ENCODE measurements around the gene ZMYM2.

Gene ZMYM2

DNA sequence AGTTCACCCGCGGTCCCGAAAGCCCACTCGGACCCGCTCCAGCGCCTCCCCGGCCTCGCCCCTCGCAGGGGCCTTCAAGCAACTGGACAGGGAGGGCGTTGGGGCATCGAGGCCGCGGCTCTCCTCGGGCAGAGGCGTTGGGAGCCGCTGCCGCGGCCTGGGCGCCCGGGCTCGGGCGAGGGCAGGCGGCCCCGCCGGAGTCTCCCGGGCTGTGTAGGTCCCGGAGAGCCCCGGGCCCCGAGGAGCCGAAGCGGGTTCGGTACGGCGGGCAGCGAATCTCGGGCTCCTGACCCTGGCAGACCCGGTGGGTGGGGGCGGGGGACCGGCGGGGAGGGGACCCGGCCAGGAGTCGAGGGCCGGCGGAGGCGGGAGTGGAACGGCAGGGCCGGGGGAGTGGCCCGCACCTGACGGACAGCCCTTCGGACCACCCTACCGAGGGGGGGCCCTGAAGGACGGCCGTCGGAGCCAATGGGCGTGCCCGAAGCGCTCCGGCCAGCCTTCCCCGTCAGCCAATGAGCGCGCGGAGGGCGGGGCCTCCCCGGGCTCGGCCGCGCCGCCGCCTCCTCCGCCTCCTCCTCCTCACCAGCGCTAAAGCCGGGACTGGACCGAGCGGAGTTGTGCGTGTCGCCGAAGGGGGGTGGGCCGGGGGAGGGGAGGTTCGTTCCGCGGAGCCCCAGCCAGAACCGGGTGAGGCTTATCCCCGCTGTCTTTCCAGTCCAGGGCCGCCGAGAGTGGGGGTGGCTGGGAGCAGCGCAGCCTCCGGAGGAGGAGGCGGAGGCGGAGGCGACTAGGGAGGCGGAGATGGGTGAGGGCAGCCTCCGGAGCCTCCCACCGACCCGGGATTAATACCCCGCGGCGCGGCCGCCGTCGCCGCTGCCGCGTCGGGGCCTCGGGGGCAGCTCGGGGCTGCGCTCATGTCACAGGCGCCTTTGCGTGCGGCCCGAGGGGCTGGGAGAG, at the start of gene ZMYM2:
Gene ZMYM2 (plus strand): TSS at position 573 of the 957 bp plus-strand sequence. CDS start 34,346 bp downstream, outside the sequence.
- peak; percentile 89 to 97 for DNase-seq (ENCODE audit: low read depth in 1 of 2, low spot score in 1 of 2)
- no peak for TF ChIP-seq JUND (IDR thresholded peaks at IDR 0.05; ENCODE audit: low read depth)
- in situ Hi-C loops (cut with HindIII; ENCODE audit: low pct_unique_long_range_greater_than_20kb, low sequenced_read_pairs) = no loop called here

DNA sequence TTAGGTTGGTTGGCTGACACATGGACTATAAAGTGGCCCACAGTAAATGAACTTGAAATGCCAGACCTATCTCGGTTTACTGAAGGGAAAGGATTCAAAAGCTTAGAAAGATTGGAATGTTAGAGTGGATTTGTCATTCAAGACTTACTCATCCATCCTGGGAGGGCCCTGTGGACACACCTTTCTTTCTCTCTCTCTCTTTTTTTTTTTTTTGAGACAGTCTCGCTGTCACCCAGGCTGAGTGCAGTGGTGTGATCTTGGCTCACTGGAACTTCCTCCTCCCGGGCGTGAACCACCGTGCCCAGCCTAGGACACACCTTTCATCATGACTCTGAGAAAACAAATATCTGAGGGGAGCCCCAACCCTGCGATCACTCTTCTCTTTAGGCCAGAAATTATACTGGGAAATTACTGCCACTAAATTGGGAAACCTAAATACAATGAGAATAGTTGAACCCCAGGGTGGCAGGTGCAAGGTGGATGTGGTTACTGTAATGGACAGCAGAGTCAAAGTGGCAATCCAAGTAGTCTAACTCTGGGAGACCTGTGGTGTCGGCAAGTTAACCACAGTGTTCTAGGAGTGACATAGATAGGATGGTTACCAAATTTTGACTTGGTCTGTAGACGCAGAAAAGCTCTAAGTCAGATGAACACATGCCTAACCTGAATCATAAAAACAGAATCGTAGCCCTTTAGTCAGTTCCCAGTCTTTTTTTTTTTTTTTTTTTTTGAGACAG, 48.0 kb upstream of the ZMYM2 start:
- no peak for DNase-seq (ENCODE audit: low read depth in 1 of 2, low spot score in 1 of 2)
- TF ChIP-seq JUND (IDR thresholded peaks at IDR 0.05; ENCODE audit: low read depth) = no peak
- in situ Hi-C loops (cut with HindIII; ENCODE audit: low pct_unique_long_range_greater_than_20kb, low sequenced_read_pairs) = no loop called here

DNA sequence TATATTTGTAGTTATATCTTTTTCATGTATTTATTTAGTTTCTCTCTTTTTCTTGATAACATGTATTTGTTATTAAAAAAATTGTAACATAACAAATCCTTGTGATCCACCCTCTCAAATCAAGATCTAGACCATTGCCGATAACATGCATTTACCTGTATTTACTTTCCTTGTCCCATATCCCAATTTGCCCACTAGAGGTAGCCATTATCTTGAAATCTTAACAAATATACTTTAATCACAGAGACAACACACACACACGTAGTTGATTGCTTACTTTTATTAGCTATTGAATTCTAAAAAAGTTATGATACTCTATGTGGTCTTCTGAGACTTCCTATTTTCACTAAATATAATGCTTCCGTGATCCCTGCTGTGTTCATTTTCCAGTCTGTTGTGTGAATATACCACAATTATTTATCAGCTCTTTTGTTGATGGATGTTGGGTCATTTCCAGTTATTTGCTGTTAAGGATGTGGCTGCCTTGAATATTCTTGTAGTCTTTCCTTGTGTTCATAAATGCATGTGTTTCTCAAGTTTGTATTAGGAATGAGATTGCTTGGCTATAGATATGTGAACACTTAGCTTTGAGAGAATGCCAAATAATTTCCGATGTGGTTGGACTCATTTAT, 31.3 kb upstream of the ZMYM2 start:
- in situ Hi-C loops (cut with HindIII; ENCODE audit: low pct_unique_long_range_greater_than_20kb, low sequenced_read_pairs) = no loop called here
- DNase-seq (ENCODE audit: low read depth in 1 of 2, low spot score in 1 of 2) = peak in 1 of 2 experiments; percentile 1
- no peak for TF ChIP-seq JUND (IDR thresholded peaks at IDR 0.05; ENCODE audit: low read depth)

DNA sequence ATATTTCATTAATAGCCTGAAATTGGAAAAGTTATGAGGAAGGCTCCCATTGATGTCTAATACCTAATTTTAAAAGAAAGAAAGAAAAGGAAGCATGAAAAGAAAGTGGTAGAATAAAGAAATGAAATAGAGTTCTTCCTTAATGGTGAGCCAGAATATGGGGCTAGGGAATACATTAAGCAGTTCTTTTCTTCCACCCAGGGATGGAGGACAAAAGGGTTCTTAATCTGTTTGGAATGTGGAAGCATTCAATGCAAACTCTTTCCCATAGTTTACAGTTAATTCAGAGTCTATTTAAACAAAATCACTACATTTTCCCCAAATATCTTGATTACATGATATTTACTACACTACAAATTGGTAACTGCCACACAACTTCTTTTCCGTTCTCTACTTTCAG, 18.4 kb upstream of the ZMYM2 start:
- in situ Hi-C loops (cut with HindIII; ENCODE audit: low pct_unique_long_range_greater_than_20kb, low sequenced_read_pairs) = no loop called here
- TF ChIP-seq JUND (IDR thresholded peaks at IDR 0.05; ENCODE audit: low read depth) = no peak
- no peak for DNase-seq (ENCODE audit: low read depth in 1 of 2, low spot score in 1 of 2)

DNA sequence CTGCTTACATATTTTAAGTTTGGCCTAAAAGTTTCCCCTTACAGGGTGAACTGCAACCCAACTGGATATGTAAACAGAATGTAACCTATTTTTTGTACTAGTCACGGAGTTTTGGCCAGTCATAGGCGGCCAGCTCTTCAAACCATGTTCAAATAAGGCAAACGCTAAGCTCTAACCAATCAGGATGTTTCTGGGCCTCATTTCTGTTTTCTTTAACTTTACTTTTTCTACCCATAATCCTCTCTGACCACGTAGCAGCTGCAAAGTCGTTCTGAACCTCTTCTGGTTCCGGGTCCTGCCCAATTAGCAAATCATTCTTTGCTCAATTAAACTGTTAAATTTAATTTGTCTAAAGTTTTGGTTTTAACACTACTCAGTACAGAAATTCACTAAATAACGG, 8.2 kb upstream of the ZMYM2 start:
- TF ChIP-seq JUND (IDR thresholded peaks at IDR 0.05; ENCODE audit: low read depth) = no peak
- in situ Hi-C loops (cut with HindIII; ENCODE audit: low pct_unique_long_range_greater_than_20kb, low sequenced_read_pairs) = no loop called here
- no peak for DNase-seq (ENCODE audit: low read depth in 1 of 2, low spot score in 1 of 2)

DNA sequence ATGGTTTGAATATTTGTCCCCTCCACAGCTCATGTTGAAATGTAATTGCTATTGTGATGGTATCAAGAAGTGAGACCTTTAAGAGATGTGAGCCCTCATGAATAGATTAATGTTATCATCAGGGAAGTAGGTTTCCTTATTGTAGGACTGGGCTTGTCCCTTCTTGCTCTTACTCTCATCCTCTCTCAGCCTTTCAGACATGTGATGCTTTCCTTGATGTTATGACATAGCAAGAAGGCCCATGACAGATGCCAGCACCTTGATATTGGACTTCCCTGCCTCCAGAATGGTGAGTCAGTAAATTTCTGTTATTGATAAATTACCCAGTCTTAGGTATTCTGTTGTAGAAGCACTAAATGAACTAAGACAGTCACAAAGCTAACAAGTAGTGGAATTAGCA, 5.7 kb upstream of the ZMYM2 start:
- no peak for DNase-seq (ENCODE audit: low read depth in 1 of 2, low spot score in 1 of 2)
- in situ Hi-C loops (cut with HindIII; ENCODE audit: low pct_unique_long_range_greater_than_20kb, low sequenced_read_pairs) = no loop called here
- TF ChIP-seq JUND (IDR thresholded peaks at IDR 0.05; ENCODE audit: low read depth) = no peak

DNA sequence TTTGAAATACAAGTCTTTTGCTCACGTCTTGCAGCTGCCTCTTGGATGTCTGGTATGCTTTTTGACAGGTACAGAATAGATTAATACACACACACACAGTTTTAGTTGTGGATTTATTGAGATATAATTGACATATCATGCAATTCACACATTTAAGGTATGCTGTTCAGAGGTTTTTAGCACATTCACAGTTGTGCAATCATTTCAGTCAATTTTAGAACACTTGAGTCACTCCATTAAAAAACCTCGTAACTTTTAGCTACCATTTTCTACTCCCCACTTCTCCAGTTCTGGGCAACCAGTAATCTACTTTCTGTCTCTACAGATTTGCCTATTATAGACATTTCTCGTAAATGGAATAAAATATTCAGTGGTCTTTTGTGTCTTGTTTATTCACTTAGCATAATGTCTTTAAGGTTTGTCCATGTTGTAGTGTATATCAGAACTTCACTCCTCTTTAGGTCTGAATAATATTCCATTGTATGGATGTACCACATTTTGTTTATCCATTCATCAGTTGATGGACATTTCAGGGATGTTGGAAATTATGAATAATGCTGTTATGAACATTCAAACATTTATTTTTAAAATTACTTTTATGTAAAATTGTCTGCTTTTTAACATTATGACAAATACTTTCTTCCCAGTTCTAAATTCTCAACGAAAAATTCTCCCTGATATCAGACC, 2.5 kb upstream of the ZMYM2 start:
- no peak for DNase-seq (ENCODE audit: low read depth in 1 of 2, low spot score in 1 of 2)
- TF ChIP-seq JUND (IDR thresholded peaks at IDR 0.05; ENCODE audit: low read depth) = no peak
- in situ Hi-C loops (cut with HindIII; ENCODE audit: low pct_unique_long_range_greater_than_20kb, low sequenced_read_pairs) = no loop called here

DNA sequence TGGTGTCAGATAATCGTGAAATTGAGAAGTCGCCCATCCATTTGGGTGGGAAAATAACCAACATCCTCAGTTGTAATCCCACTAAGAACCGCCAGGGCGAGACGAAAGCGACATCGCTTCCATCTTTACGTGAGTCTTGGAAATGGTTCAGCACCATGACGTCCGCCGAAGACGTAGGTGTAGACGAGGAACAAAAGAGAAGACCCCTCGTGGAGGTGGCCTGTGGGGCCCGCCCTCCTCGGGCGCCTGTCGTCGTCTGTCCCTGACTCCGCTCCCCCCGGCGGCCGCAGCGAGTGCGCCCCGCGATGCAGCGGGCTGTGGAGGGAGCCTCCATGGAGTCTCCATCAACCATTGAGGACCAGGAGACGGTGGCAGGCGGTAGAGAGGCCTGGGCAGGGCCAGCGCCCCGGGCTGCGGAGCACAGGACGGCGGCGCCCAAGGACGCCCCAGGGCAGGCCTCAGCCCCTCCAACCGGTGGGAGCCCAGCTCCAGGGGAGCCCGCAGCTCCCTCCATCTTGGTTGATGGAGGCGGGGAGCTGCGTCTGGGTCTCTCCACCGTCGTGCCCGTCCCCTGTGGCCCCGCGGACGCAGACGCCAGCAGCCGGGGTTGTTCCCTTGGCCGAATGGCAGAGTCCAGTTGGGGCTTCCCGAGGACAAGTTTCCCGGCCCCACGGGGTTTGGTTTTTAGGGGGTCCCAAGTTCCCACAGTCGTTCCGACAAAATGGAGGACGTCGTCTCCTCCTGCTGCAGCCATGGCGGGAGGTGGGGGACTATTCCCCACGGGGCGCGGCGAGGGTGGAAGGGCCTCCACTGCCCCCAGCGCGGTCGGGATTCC, 990 bp upstream of the ZMYM2 start:
- in situ Hi-C loops (cut with HindIII; ENCODE audit: low pct_unique_long_range_greater_than_20kb, low sequenced_read_pairs) = no loop called here
- TF ChIP-seq JUND (IDR thresholded peaks at IDR 0.05; ENCODE audit: low read depth) = no peak
- peak; percentile 42 to 86 for DNase-seq (ENCODE audit: low read depth in 1 of 2, low spot score in 1 of 2)

DNA sequence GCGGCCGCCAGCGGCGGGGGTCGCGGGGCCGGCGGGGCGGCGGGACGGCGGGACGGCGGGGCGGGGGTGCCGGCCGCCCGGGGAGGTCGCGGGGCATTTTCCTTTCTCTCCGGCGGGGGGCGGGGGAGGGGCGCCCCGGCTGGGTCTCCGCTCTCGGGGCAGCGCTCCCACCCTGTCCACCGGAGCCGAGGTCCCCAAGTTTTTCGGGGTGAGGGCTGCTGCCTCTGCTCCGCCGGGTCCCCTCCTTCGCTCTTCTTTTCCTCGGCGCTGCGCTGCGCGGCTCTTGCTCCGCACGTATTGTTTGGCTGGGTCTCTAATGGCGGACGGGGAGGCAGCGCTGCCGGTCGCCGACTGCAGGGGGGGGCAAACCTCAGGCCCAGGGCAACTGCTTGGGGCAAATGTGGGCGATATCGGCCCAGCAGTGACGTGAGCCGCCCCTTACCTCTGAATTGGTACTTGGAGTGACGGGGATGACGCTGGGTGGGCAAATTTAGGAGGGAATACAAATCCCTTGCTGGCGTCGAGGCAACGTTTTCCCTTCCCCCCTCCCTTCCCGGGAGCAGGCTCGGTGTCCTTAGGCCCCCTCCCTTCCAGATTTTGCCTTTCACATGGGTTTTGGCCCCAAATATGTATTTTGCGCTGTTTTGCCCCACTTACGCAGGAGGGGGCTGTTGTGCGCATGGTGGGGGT, 759 bp downstream of the ZMYM2 start:
- in situ Hi-C loops (cut with HindIII; ENCODE audit: low pct_unique_long_range_greater_than_20kb, low sequenced_read_pairs) = no loop called here
- TF ChIP-seq JUND (IDR thresholded peaks at IDR 0.05; ENCODE audit: low read depth) = no peak
- peak; percentile 13 to 44 for DNase-seq (ENCODE audit: low read depth in 1 of 2, low spot score in 1 of 2)

DNA sequence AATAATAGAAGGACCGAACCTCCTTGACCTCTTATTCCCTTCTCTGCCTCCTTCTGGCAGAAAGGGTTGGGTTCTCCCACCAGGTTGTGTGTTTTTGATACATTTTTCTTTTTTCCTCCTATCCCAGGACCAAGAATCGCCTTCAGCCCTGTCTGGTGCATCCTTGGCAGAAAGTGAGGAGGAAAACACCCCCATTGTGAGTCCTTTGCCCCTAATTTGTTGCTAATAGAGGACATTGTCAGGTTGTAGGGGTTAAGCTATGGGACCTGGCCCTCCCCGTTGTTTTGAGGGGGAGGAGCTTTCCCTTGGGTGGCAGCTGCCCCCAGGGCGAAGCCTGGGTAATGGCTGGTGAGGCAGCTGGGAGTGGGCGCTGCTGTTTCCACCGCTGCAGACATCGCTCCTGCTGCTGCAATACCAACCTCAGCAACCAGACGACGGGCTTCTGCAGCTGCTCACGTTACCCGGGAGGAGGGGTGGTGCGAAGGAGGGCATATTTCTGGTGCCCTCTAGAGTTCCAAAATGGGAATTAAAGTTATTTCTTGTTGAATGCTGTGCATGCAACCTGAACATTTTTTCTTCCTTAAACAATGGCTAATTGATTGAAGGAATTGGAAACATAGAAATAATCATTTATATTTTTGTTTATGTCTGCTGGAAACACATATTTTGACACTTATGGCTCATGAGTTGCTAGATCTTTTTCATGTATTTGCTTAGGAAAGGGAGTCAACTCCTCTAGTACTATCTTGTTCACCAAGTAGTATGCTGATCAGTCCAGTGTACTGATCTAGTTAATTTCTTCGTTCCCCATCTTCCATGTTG, 1.5 kb downstream of the ZMYM2 start:
- DNase-seq (ENCODE audit: low read depth in 1 of 2, low spot score in 1 of 2) = peak; percentile 35 to 88
- no peak for TF ChIP-seq JUND (IDR thresholded peaks at IDR 0.05; ENCODE audit: low read depth)
- in situ Hi-C loops (cut with HindIII; ENCODE audit: low pct_unique_long_range_greater_than_20kb, low sequenced_read_pairs) = no loop called here

Data from T47D (cell line).